Heart right ventricle (tissue), 16 donors: ENCODE results near the gene CNTROB. TPM values are rescaled to one million over a fixed set of nuclear protein-coding genes. Genes with fewer than 3 reads are reported as not detected.
A peak's percentile ranks its signal among the peaks of the same experiment; 100 is the strongest.

Experiments
- ATAC-seq, 8 donors: fragments of 200-7000 bp; cut with Tn5 transposase; one replicate each; pipeline ENCODE4 v1.9.1; 2020; ENCODE audit warnings: mild to moderate bottlenecking in 8 of 8, moderate library complexity in 8 of 8, moderate number of reproducible peaks in 1 of 8
- DNase-seq, 2 donors: peaks; one replicate each; pipeline ENCODE4 v3.0.0-alpha.2; 2020
- H3K27ac ChIP-seq, 10 donors: fragments of 200-600 bp; sonication (generic) in 2 of 10; one replicate each; pipeline versions ENCODE4 v1.5.0 to v1.8.0; 2020 to 2022; ENCODE audit warnings: mild to moderate bottlenecking in 3 of 10
- H3K27me3 ChIP-seq, 7 donors: fragments of 200-600 bp; one replicate each; pipeline ENCODE4 v1.8.0; 2021 to 2022; ENCODE audit warnings: mild to moderate bottlenecking in 2 of 7
- H3K36me3 ChIP-seq, 9 donors: fragments of 200-600 bp; sonication (generic) in 1 of 9; one replicate each; pipeline versions ENCODE4 v1.5.0 to v1.8.0; 2020 to 2022; ENCODE audit warnings: mild to moderate bottlenecking in 2 of 9
- H3K4me1 ChIP-seq, 9 donors: fragments of 200-600 bp; sonication (generic) in 1 of 9; one replicate each; pipeline versions ENCODE4 v1.5.0 to v1.8.0; 2020 to 2022; ENCODE audit warnings: mild to moderate bottlenecking in 4 of 9
- H3K4me3 ChIP-seq, 10 donors: fragments of 200-600 bp; sonication (generic) in 2 of 10; one replicate each; pipeline versions ENCODE4 v1.5.0 to v1.8.0; 2020 to 2022; ENCODE audit warnings: mild to moderate bottlenecking in 7 of 10, moderate library complexity in 2 of 10
- H3K9me3 ChIP-seq, 11 donors: fragments of 200-600 bp in 10 of 11; sonication (generic) in 2 of 11; one replicate each; pipeline versions ENCODE4 v1.5.0 to v1.8.0; 2013 to 2022; ENCODE audit warnings: mild to moderate bottlenecking in 2 of 11, control low read depth in 1 of 11, moderate library complexity in 1 of 11
- CTCF ChIP-seq, 9 donors: fragments of 200-600 bp; sonication (generic) in 2 of 9; IDR thresholded peaks; one replicate each; pipeline versions ENCODE4 v1.5.0 to v1.8.0; 2021 to 2022; ENCODE audit warnings: antibody characterized with exemption in 9 of 9, mild to moderate bottlenecking in 5 of 9, moderate library complexity in 1 of 9
- whole genome bisulfite sequencing, 2 donors: extraction: QIAGEN DNeasy Blood & Tissue Kit; methylation state at CpG; one replicate each; pipeline ENCODE4 v1.1.7; 2013; ENCODE audit warnings: inconsistent platforms in 1 of 2; 5-methylcytosine and 5-hydroxymethylcytosine counted together
- intact Hi-C, 10 donors: fragments of 100-400 bp; cut with DNase I; formaldehyde crosslinking; loops; one replicate each; pipeline versions ENCODE4 v1.11.1 to v1.14.2; 2022
- polyA plus RNA-seq, 2 donors: library from polyadenylated mRNA; stranded (reverse); fragments of 200-250 nt; gene quantifications; one replicate each; pipeline ENCODE4 v1.2.3, GENCODE V29; 2013
- total RNA-seq, 10 donors: library from RNA; stranded (reverse); fragmentation: NEBNext Ultra II Directional in 3 of 10; extraction: Animal tissue kit (Norgen Biotek cat#: 25700) in 3 of 10; gene quantifications; one replicate each; pipeline versions ENCODE4 v1.2.1 to v1.2.4, GENCODE V29; 2021 to 2023
- donor health status: Arrhythmogenic right ventricular cardiomyopathy.
- donor health status: ischemic (EF 13 %, LVEDD 7.1; RV severe dilation, severe dysfunction).
- donor health status: healthy with polysubstance abuse.
- donor health status: DM: no; HTN: yes; CAD: no.
- donor health status: DM: no; HTN: no; CAD: no.
- donor health status: ischemic (EF 25% LVEDD 6.9; RV normal size, moderate dysfunction).
- donor health status: ischemic (EF 25% LVEDD 5.7; RV mildly dilated, moderate dysfunction).
- donor health status: healthy.
- donor health status: DM: yes; HTN: yes; CAD: no.
- donor health status: Ischemic cardiomyopathy.
- donor health status: ischemic (EF 35%, LVEDD 5.7; RV mildly dilated, moderate dysfunction).
- donor health status: nonischemic (EF 11% LVEDD 7.7; RV severe dilation, severe dysfunction).
- donor health status: DM: yes; HTN: yes; CAD: no.
- donor health status: PGD.
- donor health status: ischemic (EF 29% LVEDD 5.4; RV normal size, mild dysfunction).
- donor health status: nonischemic (EF 23%, LVEDD 6.1; RV moderate dilation, normal function).

The CNTROB gene
- total and polyA plus RNA-seq, 12 donors: 7.8 to 19.8 (median 11.1) TPM

GRCh38 chr17:7884581-7885366 is 47.2 kb upstream of the CNTROB start:
- peaks cover 18 to 83% (median 62%) of the 10 kb centered on the region in 9 donors for H3K4me1 ChIP-seq
- intact Hi-C loops: loop anchor here in 2 of 10 donors (5.0 kb wide), 2 partner anchors 48 to 52 kb away; partner anchors contain the start of genes CNTROB (in 1 of the 2), KDM6B (in 1 of the 2) and TRAPPC1 (in 1 of the 2)

DNA sequence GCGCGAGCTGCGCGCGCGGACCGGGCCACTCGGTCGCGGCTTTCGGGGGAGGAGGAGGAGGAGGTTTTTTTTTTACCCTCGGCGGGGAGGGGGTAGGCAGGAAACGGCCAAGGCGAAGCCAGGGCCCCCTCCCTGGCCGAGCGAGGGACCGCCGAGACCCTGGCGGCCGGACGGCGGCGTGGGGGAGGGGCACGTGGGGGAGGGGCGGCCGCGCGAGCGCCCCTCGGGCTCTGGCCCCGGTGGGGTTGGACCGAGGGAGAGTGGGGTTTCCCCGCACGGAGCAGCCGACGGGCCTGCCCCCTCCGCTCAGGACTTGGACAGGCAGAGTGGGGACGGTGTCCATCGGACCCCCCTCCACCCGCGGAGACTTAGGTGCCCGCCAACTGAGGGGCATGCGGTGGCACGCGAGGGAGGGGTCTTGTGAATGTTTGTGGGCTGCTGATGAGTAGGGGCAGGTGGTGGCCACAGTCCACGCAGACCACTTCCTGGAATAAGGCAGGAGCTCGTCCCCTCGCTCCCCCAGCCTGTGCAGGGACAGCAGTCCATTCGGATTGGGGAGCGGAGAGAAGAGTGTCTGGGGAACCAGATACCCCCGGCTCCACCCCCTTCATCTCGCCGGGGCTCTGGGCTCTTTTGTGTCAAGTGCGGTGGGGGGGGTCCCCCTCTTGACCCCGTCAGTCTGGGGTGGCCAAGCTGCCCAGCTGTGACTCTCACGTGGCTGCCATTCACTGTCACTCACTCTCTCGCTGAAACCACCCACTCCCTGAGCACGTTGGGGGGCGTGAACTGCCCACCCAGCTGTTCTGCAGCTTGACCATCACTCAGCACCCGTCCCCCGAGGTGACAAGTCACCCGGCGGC is 46.4 kb upstream of the CNTROB start:
- peaks cover 0 to 17% (median 2%) of the 10 kb centered on the region in 9 donors for H3K36me3 ChIP-seq
- peaks cover 19 to 83% (median 65%) of the 10 kb centered on the region in 9 donors for H3K4me1 ChIP-seq
- WGBS, 2 donors: 1% methylated on average over 41 to 56 of the region's 64 CpGs
- peak overlapping the region; percentile 40 to 96 (median 78) for H3K4me3 ChIP-seq
- intact Hi-C loops: loop anchor here in 3 of 10 donors (2.0 to 5.0 kb wide), 3 partner anchors 29 to 53 kb away; partner anchors contain the start of genes NAA38 (in 2 of the 3), CNTROB (in 1 of the 3), KDM6B (in 1 of the 3) and TRAPPC1 (in 1 of the 3)
- TF ChIP-seq CTCF (IDR thresholded peaks at IDR 0.05): peak in 1 of 9 donors; percentile 10
- H3K27me3 ChIP-seq: no peaks in the 10 kb centered on the region
- no peaks in the 10 kb centered on the region for H3K9me3 ChIP-seq
- H3K27ac ChIP-seq: peak overlapping the region; percentile 6 to 98 (median 92)
- DNase-seq (peak; percentile 25 to 47), ATAC-seq (peak in 1 of 8 donors; percentile 0)

More at GRCh38 chr17:7884581-7885366, 47.2 kb upstream of the CNTROB start:
- Histone ChIP-seq H3K36me3 (peaks cover 0 to 22% (median 10%) of the 10 kb centered on the region in 9 donors), H3K27me3 (no peaks in the 10 kb centered on the region), H3K4me3 (peak overlapping the region; percentile 40 to 96 (median 78)), H3K27ac (peak overlapping the region; percentile 6 to 98 (median 92)), H3K9me3 (no peaks in the 10 kb centered on the region)
- 5 to 7% methylated on average over 11 to 78 of the region's 100 CpGs for WGBS, 2 donors
- no peak for ATAC-seq
- no peak for TF ChIP-seq CTCF (IDR thresholded peaks at IDR 0.05)
- DNase-seq: peak in 1 of 2 donors; percentile 27

- DNase-seq: peak in 1 of 2 donors; percentile 26
- peaks cover 19 to 79% (median 58%) of the 10 kb centered on the region in 9 donors for H3K4me1 ChIP-seq
Observed at GRCh38 chr17:7886227-7887037, 45.6 kb upstream of the CNTROB start.

More at GRCh38 chr17:7886227-7887037, 45.6 kb upstream of the CNTROB start:
- Histone ChIP-seq H3K9me3 (no peaks in the 10 kb centered on the region), H3K4me3 (peak overlapping the region; percentile 40 to 96 (median 78)), H3K27ac (peak overlapping the region in 9 of 10 donors; percentile 81 to 98 (median 92)), H3K36me3 (peaks cover 0 to 19% (median 0%) of the 10 kb centered on the region in 9 donors), H3K27me3 (no peaks in the 10 kb centered on the region)
- ATAC-seq: no peak
- TF ChIP-seq CTCF (IDR thresholded peaks at IDR 0.05): peak in 1 of 9 donors; percentile 2
- intact Hi-C loops: loop anchor here in 3 of 10 donors (2.0 to 5.0 kb wide), 3 partner anchors 30 to 54 kb away; partner anchors contain the start of genes NAA38 (in 2 of the 3), CNTROB (in 1 of the 3), KDM6B (in 1 of the 3) and TRAPPC1 (in 1 of the 3)
- WGBS, 2 donors: 5 to 8% methylated on average over 30 of the region's 30 CpGs
